ENCODE measurements around the gene ABHD16A.
A peak's percentile ranks its signal among the peaks of the same experiment; 100 is the strongest.

Gene ABHD16A

DNA sequence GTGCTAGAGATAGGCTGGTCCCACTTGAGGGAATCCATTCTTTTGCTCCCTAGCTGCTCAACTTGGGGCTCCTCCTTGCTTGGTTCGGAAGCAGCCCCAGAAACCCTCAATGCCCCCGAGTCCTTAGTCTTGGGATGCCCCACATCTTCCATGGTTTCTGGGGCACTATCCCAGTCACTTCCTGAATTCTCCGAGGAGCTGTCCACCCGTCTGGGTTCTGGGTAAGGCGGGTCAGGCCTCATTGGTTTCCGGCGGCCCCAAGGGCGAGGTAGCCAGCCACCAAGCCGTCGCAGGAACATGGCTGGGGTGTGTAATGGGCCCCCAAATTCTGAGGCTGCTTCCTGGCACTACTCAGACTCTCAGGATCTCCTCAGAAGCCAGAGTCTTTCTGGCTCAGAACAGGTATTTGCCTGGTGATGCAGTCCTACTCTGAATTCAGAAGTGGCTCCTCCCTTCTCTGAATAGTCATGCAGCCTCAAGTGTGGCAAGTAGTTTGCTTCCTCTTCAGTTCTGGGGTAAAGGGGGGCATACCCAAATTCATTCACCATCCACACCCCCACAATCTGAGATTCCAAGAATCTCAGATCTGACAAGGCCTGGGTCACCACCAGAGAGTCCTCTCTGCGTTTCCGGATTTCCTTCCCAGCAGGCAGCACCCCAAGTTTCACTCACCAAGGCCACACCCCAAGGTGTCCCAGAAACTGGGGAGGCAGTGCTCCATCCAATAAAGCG is 43.3 kb downstream of the ABHD16A start:
- no peaks in the 10 kb centered on the region; the same call in 1 of the 2 replicates for H3K4me1 ChIP-seq (ENCODE audit: insufficient read depth, low read length)
- peak overlapping the region; percentile 75 for H3K9ac ChIP-seq (ENCODE audit: low read depth, low read length)
- no peaks in the 10 kb centered on the region for H3K36me3 ChIP-seq (ENCODE audit: insufficient read depth, low read length)
- no peaks in the 10 kb centered on the region for H3K9me3 ChIP-seq (ENCODE audit: control insufficient read depth, insufficient read depth, low read length)

DNA sequence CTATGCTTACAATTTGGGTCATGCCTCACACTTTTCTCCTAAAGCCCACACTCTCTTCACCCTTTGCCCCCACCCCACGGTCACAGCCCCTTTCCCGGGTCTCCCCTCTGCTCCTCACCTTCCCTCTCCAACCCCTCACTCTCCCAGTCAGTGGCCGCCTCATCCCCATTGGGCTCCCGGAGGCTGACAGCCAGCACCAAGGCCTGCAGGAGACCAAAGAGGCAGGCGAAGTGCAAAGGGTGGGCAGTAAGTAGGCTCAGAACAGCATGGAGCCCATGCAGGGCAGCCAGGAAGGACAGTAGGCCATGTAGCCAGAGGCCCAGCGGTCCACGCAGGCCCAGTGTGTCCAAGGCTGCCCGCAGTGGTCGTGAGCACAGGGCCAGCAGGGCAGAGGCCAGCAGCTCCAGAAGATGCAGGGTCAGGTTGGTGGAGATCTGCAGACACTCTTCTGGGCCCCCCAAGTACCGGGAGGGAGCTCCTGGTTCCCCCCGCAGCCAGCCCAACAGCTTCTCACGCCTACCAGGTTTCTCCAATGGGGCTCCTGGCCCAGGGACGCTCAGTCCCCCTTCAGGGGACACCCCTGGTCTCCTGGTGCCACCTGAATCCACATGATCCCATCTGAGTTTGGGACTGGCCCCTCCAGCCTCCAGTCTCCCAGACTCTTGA is 44.0 kb downstream of the ABHD16A start:
- Histone ChIP-seq H3K9ac (ENCODE audit: low read depth, low read length) (peak overlapping the region; percentile 75; the same call in 1 of the 2 replicates), H3K4me1 (ENCODE audit: insufficient read depth, low read length) (no peaks in the 10 kb centered on the region; the same call in 1 of the 2 replicates), H3K36me3 (ENCODE audit: insufficient read depth, low read length) (no peaks in the 10 kb centered on the region), H3K9me3 (ENCODE audit: control insufficient read depth, insufficient read depth, low read length) (no peaks in the 10 kb centered on the region)

DNA sequence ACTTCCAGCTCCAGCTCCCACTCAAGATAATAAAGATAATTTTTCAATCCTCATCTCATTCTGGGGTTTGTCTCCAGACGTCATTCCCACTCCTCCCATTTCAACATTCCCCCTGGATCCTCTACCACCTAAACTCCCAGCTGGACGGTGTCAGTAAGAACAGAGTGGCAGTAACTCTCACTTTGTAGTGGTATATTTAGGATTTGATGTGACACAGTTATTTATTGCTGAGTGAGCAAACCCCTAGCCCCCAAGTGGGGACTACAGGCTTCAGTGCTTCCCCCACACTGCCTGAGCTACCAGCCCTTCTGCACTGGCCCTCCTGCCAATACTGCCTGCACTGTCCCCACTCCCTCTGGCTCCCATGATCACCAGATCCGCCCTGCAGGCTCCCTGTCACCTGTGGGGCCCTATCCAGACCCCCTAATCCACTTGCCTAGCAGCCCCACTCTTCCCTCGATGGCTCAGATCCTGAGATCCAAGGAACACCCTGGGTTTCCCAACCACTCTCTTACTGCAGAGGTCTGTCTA is 44.9 kb downstream of the ABHD16A start:
- no peak overlapping the region for H3K9ac ChIP-seq (ENCODE audit: low read depth, low read length)
- no peaks in the 10 kb centered on the region; the same call in 1 of the 2 replicates for H3K4me1 ChIP-seq (ENCODE audit: insufficient read depth, low read length)
- H3K36me3 ChIP-seq (ENCODE audit: insufficient read depth, low read length) = no peaks in the 10 kb centered on the region
- no peaks in the 10 kb centered on the region for H3K9me3 ChIP-seq (ENCODE audit: control insufficient read depth, insufficient read depth, low read length)

DNA sequence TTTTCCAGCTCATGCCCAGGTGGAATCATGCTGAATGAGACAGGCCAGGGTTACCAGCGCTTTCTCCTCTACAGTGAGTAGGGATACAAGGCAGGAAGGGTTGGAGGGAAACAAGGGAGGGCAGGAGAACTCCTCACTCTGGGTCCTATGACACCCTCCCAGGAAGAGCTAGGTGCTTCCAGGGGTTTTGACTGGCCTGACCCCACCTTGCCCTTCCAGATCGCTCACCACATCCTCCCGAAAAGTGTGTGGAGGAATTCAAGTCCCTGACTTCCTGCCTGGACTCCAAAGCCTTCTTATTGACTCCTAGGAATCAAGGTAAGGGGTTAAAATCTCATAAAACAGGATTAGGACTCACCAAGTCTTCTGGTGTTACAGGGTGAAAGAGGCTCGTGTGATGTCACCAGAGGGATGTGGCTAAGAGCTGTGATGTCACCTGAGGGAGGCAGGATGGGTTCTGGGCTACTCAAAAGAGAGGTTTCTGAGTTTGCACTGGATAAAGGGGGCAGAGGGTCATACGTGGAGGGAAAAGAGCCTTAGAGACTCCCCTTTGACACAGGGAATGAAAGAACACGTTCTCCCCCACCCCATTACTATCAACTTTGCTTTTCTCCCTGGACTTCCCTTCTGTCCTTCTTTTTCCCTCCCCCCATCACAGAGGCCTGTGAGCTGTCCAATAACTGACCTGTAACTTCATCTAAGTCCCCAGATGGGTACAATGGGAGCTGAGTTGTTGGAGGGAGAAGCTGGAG is 45.5 kb downstream of the ABHD16A start:
- Histone ChIP-seq H3K4me1 (ENCODE audit: insufficient read depth, low read length) (no peaks in the 10 kb centered on the region; the same call in 1 of the 2 replicates), H3K36me3 (ENCODE audit: insufficient read depth, low read length) (no peaks in the 10 kb centered on the region), H3K9me3 (ENCODE audit: control insufficient read depth, insufficient read depth, low read length) (no peaks in the 10 kb centered on the region), H3K9ac (ENCODE audit: low read depth, low read length) (no peak overlapping the region)

DNA sequence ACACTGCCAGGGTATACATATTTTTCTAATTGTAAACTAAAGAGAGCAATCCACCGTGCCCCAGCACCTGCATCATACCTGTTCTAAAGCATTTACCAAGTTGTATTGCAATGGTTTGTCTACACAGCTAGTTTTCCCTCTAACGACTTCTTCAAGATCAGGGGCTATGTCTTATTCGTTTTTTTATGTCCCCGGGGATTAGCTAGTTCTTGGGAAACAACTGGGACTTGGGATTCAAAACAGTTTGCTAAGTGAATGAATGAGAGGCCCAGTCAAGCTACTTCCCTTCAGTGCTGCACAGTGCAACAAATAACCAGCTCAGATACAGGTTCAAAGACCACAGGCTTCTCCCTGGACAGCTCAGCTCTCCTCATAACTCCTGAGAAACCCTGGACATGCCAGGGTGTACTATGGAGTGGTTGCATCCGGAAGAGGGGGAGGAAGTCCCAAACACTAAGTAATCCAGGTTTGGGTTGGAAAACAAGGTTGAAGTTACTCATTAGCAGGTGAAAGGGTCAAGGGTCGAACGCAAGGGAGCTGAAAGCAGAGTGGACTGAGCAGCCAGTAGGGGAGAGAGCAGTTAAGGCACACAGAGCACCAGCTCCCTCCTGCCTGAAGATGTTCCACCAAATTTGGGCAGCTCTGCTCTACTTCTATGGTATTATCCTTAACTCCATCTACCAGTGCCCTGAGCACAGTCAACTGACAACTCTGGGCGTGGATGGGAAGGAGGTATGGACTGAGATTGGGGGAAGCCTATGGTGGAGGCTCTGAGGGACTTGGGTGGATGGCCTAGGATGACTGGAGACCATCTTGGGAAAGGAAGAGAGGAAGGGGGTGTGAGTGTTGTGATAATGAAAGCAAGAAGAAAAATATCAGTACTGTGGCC is 47.5 kb downstream of the ABHD16A start, which contains the start of gene APOM:
Gene APOM (plus strand): TSS at position 546 of the 889 bp plus-strand sequence. CDS start 73 bp downstream, at position 619.
- no peaks in the 10 kb centered on the region for H3K9me3 ChIP-seq (ENCODE audit: control insufficient read depth, insufficient read depth, low read length)
- H3K36me3 ChIP-seq (ENCODE audit: insufficient read depth, low read length) = no peaks in the 10 kb centered on the region
- H3K4me1 ChIP-seq (ENCODE audit: insufficient read depth, low read length) = no peaks in the 10 kb centered on the region; the same call in 1 of the 2 replicates
- no peak within 1 kb of the TSS for H3K9ac ChIP-seq (ENCODE audit: low read depth, low read length)

DNA sequence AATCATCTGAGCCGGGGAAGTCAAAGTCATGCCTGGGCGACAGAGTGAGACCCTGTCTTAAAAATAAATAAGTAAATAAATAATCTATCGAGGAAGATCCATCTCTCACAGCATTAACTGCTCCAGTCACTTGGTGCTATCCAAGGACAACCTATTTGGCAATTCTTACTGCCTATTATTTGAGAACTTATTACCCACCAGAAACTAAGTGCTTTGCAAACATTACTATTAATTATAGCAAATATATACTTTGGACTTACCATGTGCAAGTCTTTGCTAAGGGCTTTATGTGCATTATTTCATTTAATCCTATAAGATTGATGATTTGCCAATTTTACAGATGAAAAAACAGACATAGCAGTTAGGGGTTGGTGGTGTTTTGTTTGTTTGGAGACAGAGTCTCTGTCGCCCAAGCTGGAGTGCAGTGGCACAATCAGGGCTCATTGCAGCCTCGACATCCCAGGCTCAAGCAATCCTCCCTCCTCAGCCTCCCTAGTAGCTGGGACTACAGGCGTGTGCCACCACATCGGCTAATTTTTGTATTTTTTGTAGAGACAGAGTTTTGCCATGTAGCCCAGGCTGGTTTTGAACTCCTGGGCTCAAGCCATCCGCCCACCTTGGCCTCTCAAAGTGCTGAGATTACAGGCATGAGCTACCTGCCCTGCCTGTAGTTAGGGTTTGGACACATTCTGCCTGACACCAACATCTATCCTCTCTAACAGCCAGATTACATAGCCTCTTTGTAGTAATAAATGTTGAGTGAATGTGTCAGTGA is 48.4 kb downstream of the ABHD16A start:
- Histone ChIP-seq H3K4me1 (ENCODE audit: insufficient read depth, low read length) (no peaks in the 10 kb centered on the region; the same call in 1 of the 2 replicates), H3K9ac (ENCODE audit: low read depth, low read length) (no peak overlapping the region), H3K36me3 (ENCODE audit: insufficient read depth, low read length) (peaks cover under 1% of the 10 kb centered on the region; the same call in 1 of the 2 replicates), H3K9me3 (ENCODE audit: control insufficient read depth, insufficient read depth, low read length) (no peaks in the 10 kb centered on the region)

DNA sequence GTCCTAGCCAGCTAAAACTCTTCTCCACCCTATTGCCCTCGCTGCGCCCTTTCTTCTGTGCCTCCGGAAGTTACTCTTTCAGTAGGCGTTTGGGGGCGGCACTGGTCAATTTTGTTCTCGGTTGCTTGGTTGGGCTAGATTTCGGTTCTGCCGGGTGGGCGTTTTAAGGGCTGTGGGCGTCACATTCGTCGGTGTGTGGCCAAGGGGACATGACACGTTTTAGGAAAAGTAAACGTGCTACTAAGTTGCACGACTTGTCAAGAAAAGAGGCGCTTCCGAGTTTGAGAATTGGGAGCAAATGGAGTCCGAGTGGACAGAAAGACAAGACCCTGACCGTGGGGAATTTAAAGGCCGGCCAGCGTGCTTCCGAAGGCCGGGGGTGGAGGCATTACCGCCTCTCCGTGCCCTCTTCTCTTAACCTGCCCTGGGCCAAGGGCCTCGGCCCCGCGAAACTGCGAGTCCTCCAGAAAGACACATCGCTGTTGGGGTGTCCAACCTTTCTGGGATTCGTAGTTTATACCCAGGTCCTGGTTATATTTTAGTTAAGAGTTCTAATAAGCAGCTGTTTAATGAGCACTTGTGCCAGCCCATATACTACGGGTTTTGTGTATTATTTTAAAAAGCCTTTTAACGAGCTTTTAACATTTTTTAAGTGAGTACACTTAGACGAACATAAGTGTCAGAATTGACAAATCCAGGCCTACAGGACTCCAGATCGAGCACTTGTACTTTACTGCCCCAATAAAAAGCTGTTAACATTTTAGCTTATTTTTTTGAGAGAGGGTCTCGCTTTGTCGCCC is 50.0 kb downstream of the ABHD16A start:
- Histone ChIP-seq H3K9ac (ENCODE audit: low read depth, low read length) (peak overlapping the region; percentile 76), H3K36me3 (ENCODE audit: insufficient read depth, low read length) (peaks cover 16% of the 10 kb centered on the region; the same call in 1 of the 2 replicates), H3K9me3 (ENCODE audit: control insufficient read depth, insufficient read depth, low read length) (no peaks in the 10 kb centered on the region), H3K4me1 (ENCODE audit: insufficient read depth, low read length) (no peaks in the 10 kb centered on the region; the same call in 1 of the 2 replicates)

DNA sequence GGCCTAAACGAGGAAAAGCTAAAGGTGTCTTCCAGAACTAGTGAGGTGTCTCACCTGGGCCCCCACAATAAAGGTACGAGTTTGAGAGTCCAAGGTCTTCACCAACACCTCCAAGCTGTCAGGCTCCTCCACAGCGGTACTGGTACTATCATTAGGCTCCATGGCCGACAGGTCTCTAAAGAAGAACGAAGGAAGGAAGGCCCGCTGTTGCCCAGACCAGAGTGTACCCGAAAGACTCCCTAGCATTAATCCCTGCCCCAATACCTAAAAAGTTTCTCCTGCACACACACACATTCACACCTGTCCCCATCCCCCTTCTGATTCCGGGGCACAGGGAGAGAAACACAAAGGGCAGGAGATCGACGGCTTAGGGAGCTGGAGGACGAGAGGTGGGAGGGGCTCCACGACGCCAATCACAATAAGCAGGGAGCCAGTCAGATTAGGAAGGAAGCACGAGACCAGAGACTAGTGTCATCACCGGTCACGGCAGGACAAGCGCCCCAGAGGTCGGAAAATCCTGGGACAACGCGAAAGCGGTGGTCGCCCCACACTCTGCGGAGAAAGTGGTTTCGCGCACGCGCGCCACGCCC is 51.4 kb downstream of the ABHD16A start:
- no peaks in the 10 kb centered on the region; the same call in 1 of the 2 replicates for H3K4me1 ChIP-seq (ENCODE audit: insufficient read depth, low read length)
- H3K9me3 ChIP-seq (ENCODE audit: control insufficient read depth, insufficient read depth, low read length) = no peaks in the 10 kb centered on the region
- peak overlapping the region; percentile 76 for H3K9ac ChIP-seq (ENCODE audit: low read depth, low read length)
- H3K36me3 ChIP-seq (ENCODE audit: insufficient read depth, low read length) = peaks cover 16% of the 10 kb centered on the region; the same call in 1 of the 2 replicates

DNA sequence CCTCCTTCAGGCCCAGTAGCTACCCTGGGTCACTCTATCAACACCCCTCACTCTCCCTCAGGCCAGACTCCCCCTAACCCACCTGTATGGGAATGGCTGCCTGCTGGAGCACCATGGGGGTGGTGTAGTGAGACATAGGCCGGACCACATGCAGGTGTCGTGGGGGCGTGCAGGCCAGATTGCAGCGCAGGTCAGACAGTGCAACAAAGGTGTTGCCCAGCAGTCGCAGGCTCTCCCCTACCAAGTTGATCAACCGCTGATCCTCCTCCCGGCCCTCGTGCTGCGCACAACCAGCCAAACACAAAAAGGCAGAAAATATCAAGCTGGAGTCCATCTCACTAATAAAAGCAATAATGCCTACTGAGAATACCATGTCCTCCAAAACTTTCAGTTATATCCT is 57.8 kb downstream of the ABHD16A start:
- H3K4me1 ChIP-seq (ENCODE audit: insufficient read depth, low read length) = no peaks in the 10 kb centered on the region
- no peaks in the 10 kb centered on the region for H3K9me3 ChIP-seq (ENCODE audit: control insufficient read depth, insufficient read depth, low read length)
- peaks cover 41% of the 10 kb centered on the region for H3K36me3 ChIP-seq (ENCODE audit: insufficient read depth, low read length)
- H3K9ac ChIP-seq (ENCODE audit: low read depth, low read length) = no peak overlapping the region

DNA sequence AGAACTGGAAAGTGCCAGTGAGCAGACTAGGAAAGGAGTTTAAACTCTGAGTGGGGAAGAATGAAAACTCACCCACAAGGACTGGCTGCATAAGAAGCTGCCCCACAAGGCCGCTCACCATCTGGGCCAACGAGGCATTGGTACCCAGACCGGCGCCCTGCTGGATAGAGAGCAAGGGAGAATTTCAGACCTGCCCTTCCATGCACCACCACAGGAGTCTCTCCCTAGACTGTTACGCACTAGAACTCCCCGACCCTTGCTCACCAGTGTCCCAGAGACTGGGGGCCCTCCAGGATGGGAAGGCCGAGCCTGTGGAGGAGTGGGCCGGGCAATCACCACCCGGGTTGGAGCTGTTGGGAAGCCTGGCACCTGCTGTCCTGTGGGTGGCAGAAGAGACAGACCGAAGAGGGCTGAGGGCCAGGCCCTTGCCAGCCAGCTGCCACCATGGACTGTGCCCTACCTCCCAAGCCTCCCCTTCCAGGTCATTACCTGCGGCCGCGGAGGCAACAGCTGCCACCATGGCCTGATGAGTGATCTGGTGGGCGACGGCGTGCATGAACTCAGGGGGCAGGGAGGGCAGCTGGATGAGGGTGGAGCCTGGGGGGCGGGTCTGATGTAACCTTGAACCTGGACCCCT is 59.2 kb downstream of the ABHD16A start:
- Histone ChIP-seq H3K9ac (ENCODE audit: low read depth, low read length) (no peak overlapping the region), H3K4me1 (ENCODE audit: insufficient read depth, low read length) (no peaks in the 10 kb centered on the region), H3K36me3 (ENCODE audit: insufficient read depth, low read length) (peaks cover 45% of the 10 kb centered on the region), H3K9me3 (ENCODE audit: control insufficient read depth, insufficient read depth, low read length) (no peaks in the 10 kb centered on the region)

DNA sequence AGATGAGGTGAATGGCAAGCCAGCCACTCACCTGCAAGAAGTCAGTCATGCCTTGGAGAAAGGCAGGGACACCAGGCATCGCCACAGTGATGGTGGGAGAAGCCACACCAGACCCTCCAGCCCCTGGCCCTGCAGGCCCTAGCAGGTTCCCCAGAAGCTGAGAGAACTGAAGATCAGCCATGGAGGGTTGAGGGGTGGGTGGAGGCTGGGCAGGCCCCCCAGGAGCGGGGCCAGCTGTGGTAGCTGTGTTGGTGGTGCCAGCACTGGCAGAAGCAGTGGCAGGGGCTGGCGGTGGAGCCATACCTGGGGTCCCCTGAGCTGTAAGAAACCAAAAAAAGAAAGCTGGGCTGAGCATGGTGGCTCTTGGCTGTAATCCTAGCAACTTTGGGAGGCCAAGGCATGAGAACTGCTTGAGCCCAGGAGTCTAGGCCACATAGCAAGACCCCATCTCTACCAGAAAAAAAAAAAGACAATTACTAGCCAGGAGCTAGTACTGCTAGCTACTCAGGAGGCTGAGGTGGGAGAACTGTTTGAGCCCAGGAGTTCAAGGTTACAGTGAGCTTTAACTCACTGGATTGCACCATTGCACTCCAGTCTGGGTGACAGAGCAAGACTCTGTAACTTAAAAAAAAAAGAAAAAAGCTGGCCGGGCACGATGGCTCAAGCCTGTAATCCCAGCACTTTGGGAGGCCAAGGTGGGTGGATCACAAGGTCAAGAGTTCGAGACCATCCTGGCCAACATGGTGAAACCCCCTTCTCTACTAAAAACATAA is 60.1 kb downstream of the ABHD16A start:
- H3K9me3 ChIP-seq (ENCODE audit: control insufficient read depth, insufficient read depth, low read length) = no peaks in the 10 kb centered on the region
- H3K4me1 ChIP-seq (ENCODE audit: insufficient read depth, low read length) = no peaks in the 10 kb centered on the region
- peaks cover 40% of the 10 kb centered on the region for H3K36me3 ChIP-seq (ENCODE audit: insufficient read depth, low read length)
- H3K9ac ChIP-seq (ENCODE audit: low read depth, low read length) = no peak overlapping the region

Measured in ES-I3 (cell line).